Nephron (organoid): ENCODE results near the gene FJX1.

Experiments
- H3K27ac Mint-ChIP-seq, 3 experiments: 2 replicates each; pipeline ENCODE4 v1.8.0; 2020; ENCODE audit warnings: mixed read lengths in 3 of 3, mild to moderate bottlenecking in 2 of 3, moderate library complexity in 1 of 3
- H3K27me3 Mint-ChIP-seq: 2 replicates; pipeline ENCODE4 v1.8.0; 2021; ENCODE audit warnings: low read depth, mild to moderate bottlenecking, moderate library complexity, mixed read lengths
- H3K36me3 Mint-ChIP-seq: 2 replicates; pipeline ENCODE4 v1.8.0; 2020; ENCODE audit warnings: low read depth, mixed read lengths
- H3K4me1 Mint-ChIP-seq: 2 replicates; pipeline ENCODE4 v1.8.0; 2020; ENCODE audit warnings: mixed read lengths
- H3K4me3 Mint-ChIP-seq, 3 experiments: 2 replicates each; pipeline ENCODE4 v1.8.0; 2020; ENCODE audit warnings: mild to moderate bottlenecking in 3 of 3, mixed read lengths in 3 of 3, moderate library complexity in 2 of 3
- H3K9me3 Mint-ChIP-seq: 2 replicates; pipeline ENCODE4 v1.8.0; 2020; ENCODE audit warnings: mixed read lengths
- CTCF ChIP-seq, 3 experiments: fragments of 200-600 bp; sonication (generic); IDR thresholded peaks; one replicate each; pipeline ENCODE4 v1.5.0; 2021; ENCODE audit warnings: antibody characterized with exemption in 3 of 3; ENCODE audit not compliant: unreplicated experiment in 3 of 3

The FJX1 gene

GRCh38 chr11:35617316-35617686, 959 bp upstream of the FJX1 start:
- peak overlapping the region; percentile 89 to 90 (median 89) for H3K4me3 Mint-ChIP-seq
- H3K27ac Mint-ChIP-seq, result peak overlapping the region; percentile 90 to 95 (median 94)
- no peaks in the 10 kb centered on the region for H3K27me3 Mint-ChIP-seq
- H3K9me3 Mint-ChIP-seq, result no peaks in the 10 kb centered on the region
- no peaks in the 10 kb centered on the region for H3K36me3 Mint-ChIP-seq
- peaks cover 51% of the 10 kb centered on the region for H3K4me1 Mint-ChIP-seq
- TF ChIP-seq CTCF (IDR thresholded peaks at IDR 0.05; ENCODE audit: unreplicated experiment in 3 of 3), result no peak

- H3K36me3 Mint-ChIP-seq, result no peaks in the 10 kb centered on the region
- TF ChIP-seq CTCF (IDR thresholded peaks at IDR 0.05; ENCODE audit: unreplicated experiment in 3 of 3), result no peak
- no peaks in the 10 kb centered on the region for H3K9me3 Mint-ChIP-seq
- H3K4me3 Mint-ChIP-seq, result peak overlapping the region; percentile 76 to 90 (median 89)
- H3K4me1 Mint-ChIP-seq, result peaks cover 64% of the 10 kb centered on the region
- no peaks in the 10 kb centered on the region for H3K27me3 Mint-ChIP-seq
- no peak overlapping the region for H3K27ac Mint-ChIP-seq
Observed at GRCh38 chr11:35618497-35619115, 346 bp downstream of the FJX1 start.

GRCh38 chr11:35619116-35619854, 1.0 kb downstream of the FJX1 start:
- Mint-ChIP-seq H3K36me3 (no peaks in the 10 kb centered on the region), H3K4me1 (peaks cover 70% of the 10 kb centered on the region), H3K27ac (peak overlapping the region; percentile 42 to 85 (median 84)), H3K9me3 (no peaks in the 10 kb centered on the region), H3K27me3 (no peaks in the 10 kb centered on the region), H3K4me3 (peak overlapping the region; percentile 87 to 92 (median 90))
- no peak for TF ChIP-seq CTCF (IDR thresholded peaks at IDR 0.05; ENCODE audit: unreplicated experiment in 3 of 3)

- Mint-ChIP-seq H3K4me1 (peaks cover 69% of the 10 kb centered on the region), H3K9me3 (no peaks in the 10 kb centered on the region), H3K4me3 (peak overlapping the region; percentile 87 to 92 (median 90)), H3K27ac (peak overlapping the region; percentile 42 to 85 (median 84)), H3K36me3 (no peaks in the 10 kb centered on the region), H3K27me3 (no peaks in the 10 kb centered on the region)
- TF ChIP-seq CTCF (IDR thresholded peaks at IDR 0.05; ENCODE audit: unreplicated experiment in 3 of 3), result no peak
Observed at GRCh38 chr11:35619855-35620640, 1.8 kb downstream of the FJX1 start.

- H3K4me1 Mint-ChIP-seq, result peaks cover 62% of the 10 kb centered on the region
- H3K9me3 Mint-ChIP-seq, result no peaks in the 10 kb centered on the region
- TF ChIP-seq CTCF (IDR thresholded peaks at IDR 0.05; ENCODE audit: unreplicated experiment in 3 of 3), result no peak
- H3K36me3 Mint-ChIP-seq, result no peaks in the 10 kb centered on the region
- H3K4me3 Mint-ChIP-seq, result peak overlapping the region; percentile 72 to 87 (median 80)
- peak overlapping the region; percentile 42 to 84 (median 51) for H3K27ac Mint-ChIP-seq
- no peaks in the 10 kb centered on the region for H3K27me3 Mint-ChIP-seq
Observed at GRCh38 chr11:35620795-35621194, 2.5 kb downstream of the FJX1 start.
